ENCODE measurements around the gene TNFRSF12A. TPM values are rescaled to one million over a fixed set of nuclear protein-coding genes. Genes with fewer than 3 reads are reported as not detected.

Gene TNFRSF12A
- total and polyA plus RNA-seq, 2 of the 4 experiments (the other 2 are of a cell fraction): 103 to 304 TPM

DNA sequence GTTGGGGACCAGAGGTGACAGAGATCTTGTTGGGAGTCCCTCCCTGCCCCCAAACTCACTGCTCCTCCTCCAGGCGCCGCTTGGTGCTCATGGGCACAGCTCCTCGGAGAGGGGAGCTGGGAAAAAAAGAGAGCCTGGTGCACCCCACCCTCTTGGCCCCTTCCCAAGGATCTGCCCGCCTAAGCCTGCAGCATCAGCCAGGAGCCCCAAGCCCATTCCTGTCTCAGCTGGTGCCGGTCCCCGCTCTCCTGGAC lies 3.2 kb downstream of the TNFRSF12A start:
- peak overlapping the region; percentile 53; the same call in 1 of the 2 replicates for H2BK20ac ChIP-seq (ENCODE audit: low read depth, low read length)

More for the DNA sequence above, 3.2 kb downstream of the TNFRSF12A start:
- Histone ChIP-seq H3K36me3 (ENCODE audit: control insufficient read depth, insufficient read depth, low read length) (peaks cover 22% of the 10 kb centered on the region), H3K9ac (ENCODE audit: low read depth, low read length) (peak overlapping the region; percentile 99), H2BK15ac (ENCODE audit: low read depth, low read length) (peak overlapping the region; percentile 87; the same call in 1 of the 3 replicates), H2AK9ac (replicated peaks; ENCODE audit: low read depth, low read length, poor library complexity) (peak overlapping the region; percentile 93), H2BK5ac (ENCODE audit: low read depth, low read length, poor library complexity, severe bottlenecking) (peak overlapping the region; percentile 99), H3K18ac (ENCODE audit: low read depth, low read length) (peak overlapping the region; percentile 96), H3K9me1 (ENCODE audit: insufficient read depth, low read length) (no peaks in the 10 kb centered on the region), H3K4me2 (ENCODE audit: low read depth, low read length) (peak overlapping the region; percentile 95), H3K4me3 (ENCODE audit: insufficient read depth, low read depth, low read length) (peak overlapping the region; percentile 57), H4K5ac (ENCODE audit: low read depth, low read length) (peak overlapping the region; percentile 90), H3K4me1 (ENCODE audit: control insufficient read depth, insufficient read depth, low read length) (peaks cover 11% of the 10 kb centered on the region), H4K8ac (ENCODE audit: low read depth in 2 of 2, low read length in 2 of 2) (peak overlapping the region; percentile 98), H2BK120ac (ENCODE audit: low read depth, low read length) (peak overlapping the region; percentile 93), H3K79me1 (ENCODE audit: low read depth in 1 of 2, low read length in 2 of 2) (peaks cover 0 to 27% of the 10 kb centered on the region in 2 experiments; a peak in 2 of 4 replicates), H4K20me1 (ENCODE audit: insufficient read depth, low read length) (peaks cover 34% of the 10 kb centered on the region), H3K23ac (ENCODE audit: low read depth, low read length) (peak overlapping the region; percentile 99), H3K27me3 (ENCODE audit: control insufficient read depth, insufficient read depth, low read length) (no peaks in the 10 kb centered on the region), H3K9me3 (ENCODE audit: control insufficient read depth, insufficient read depth, low read length) (no peaks in the 10 kb centered on the region), H2AFZ (replicated peaks; ENCODE audit: low read length, poor library complexity) (peak overlapping the region; percentile 90), H3K56ac (ENCODE audit: extremely low read depth, insufficient read depth, low read length) (peak overlapping the region; percentile 100), H3K14ac (replicated peaks; ENCODE audit: low read depth, low read length) (peak overlapping the region; percentile 97), H4K91ac (ENCODE audit: insufficient read depth, low read depth, low read length) (peak overlapping the region; percentile 99), H2AK5ac (ENCODE audit: low read depth, low read length) (peak overlapping the region; percentile 99), H3K4ac (ENCODE audit: low read depth, low read length) (peak overlapping the region; percentile 99), H3K27ac (ENCODE audit: insufficient read depth, low read length) (peak overlapping the region; percentile 100)
- POLR2A ChIA-PET (ENCODE audit: unreplicated experiment): interaction anchor here (0.5 to 1.4 kb wide), 3 partner anchors 11 to 110 kb away, joined by 3 to 5 read pairs (median 3); partner anchors contain the start of gene CLDN9
- TF ChIP-seq NFE2L2 (IDR thresholded peaks at IDR 0.05; ENCODE audit: low read depth, low read length) (no peak), CHD1 (IDR thresholded peaks at IDR 0.05; ENCODE audit: low read depth, low read length) (no peak), MAZ (IDR thresholded peaks at IDR 0.05; ENCODE audit: borderline replicate concordance, low read depth, low read length) (no peak; the same call in 1 of the 2 replicates), RAD21 (IDR thresholded peaks at IDR 0.05; ENCODE audit: low read length) (no peak), BHLHE40 (IDR thresholded peaks at IDR 0.05; ENCODE audit: low read depth, low read length) (no peak), POLR2A (IDR thresholded peaks at IDR 0.05; ENCODE audit: low read depth, low read length) (no peak), RFX5 (IDR thresholded peaks at IDR 0.05; ENCODE audit: low read depth, low read length) (no peak), FOS (IDR thresholded peaks at IDR 0.05; ENCODE audit: low read depth, low read length) (no peak), MAFK (IDR thresholded peaks at IDR 0.05; ENCODE audit: low read depth, low read length) (no peak)
- TF ChIP-seq, protein P1, sequence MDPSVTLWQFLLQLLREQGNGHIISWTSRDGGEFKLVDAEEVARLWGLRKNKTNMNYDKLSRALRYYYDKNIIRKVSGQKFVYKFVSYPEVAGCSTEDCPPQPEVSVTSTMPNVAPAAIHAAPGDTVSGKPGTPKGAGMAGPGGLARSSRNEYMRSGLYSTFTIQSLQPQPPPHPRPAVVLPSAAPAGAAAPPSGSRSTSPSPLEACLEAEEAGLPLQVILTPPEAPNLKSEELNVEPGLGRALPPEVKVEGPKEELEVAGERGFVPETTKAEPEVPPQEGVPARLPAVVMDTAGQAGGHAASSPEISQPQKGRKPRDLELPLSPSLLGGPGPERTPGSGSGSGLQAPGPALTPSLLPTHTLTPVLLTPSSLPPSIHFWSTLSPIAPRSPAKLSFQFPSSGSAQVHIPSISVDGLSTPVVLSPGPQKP (IDR thresholded peaks at IDR 0.05; ENCODE audit: borderline replicate concordance, low read depth, low read length): no peak
- CTCF ChIA-PET: interaction anchor here (0.9 to 1.1 kb wide), 2 partner anchors 8 to 106 kb away, joined by 3 to 6 read pairs; no protein-coding TSS in a partner anchor
- BruUV-seq (replicated peaks): no TSS peak
- no CpG with 5 or more reads among the region's 6 CpGs for WGBS, 2 experiments (ENCODE audit: extremely low coverage in 2 of 2, insufficient read length in 1 of 2)
- in situ Hi-C loops (cut with MboI; ENCODE audit: low sequenced_read_pairs): no loop called here
- intact Hi-C loops (cut with micrococcal nuclease): no loop called here
- peak; percentile 0 for ATAC-seq (ENCODE audit: low read depth)
- peak; percentile 66 for DNase-seq
- dilution Hi-C loops (cut with HindIII; ENCODE audit: low sequenced_read_pairs, unreplicated experiment): no loop called here

All from IMR-90 (cell line).